ENCODE measurements around the gene SLIT1.

SLIT1 gene

DNA sequence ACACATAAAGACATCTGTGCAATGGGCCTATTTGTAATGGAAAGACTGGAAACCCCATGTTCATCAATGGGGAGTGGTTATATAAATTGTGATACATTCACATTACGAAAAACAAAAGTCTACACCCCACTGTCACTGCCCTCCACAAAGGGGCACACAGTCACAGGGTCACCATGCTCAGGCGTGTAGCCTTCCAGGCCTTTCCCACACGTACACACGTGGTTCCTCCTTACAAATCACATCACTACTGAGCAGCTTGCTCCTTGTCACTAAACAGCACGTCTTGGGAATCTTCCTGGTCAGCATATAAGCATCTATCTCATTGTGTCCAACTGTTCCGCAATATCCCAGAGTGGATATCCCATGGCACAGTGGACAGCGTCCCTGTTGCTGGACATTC lies 163.1 kb downstream of the SLIT1 start:
- Histone ChIP-seq H3K4me3 (ENCODE audit: low read length) (no peak overlapping the region), H3K36me3 (ENCODE audit: insufficient read depth, low read length) (no peaks in the 10 kb centered on the region), H3K4me1 (ENCODE audit: control insufficient read depth, insufficient read depth, low read length) (peaks cover 26% of the 10 kb centered on the region), H3K27me3 (ENCODE audit: control insufficient read depth, insufficient read depth, low read length) (peaks cover 8% of the 10 kb centered on the region), H3K9me3 (replicated peaks; ENCODE audit: low read length) (no peaks in the 10 kb centered on the region), H3K4me2 (ENCODE audit: low read length) (no peak overlapping the region), H3K9ac (ENCODE audit: low read depth, low read length) (no peak overlapping the region)

DNA sequence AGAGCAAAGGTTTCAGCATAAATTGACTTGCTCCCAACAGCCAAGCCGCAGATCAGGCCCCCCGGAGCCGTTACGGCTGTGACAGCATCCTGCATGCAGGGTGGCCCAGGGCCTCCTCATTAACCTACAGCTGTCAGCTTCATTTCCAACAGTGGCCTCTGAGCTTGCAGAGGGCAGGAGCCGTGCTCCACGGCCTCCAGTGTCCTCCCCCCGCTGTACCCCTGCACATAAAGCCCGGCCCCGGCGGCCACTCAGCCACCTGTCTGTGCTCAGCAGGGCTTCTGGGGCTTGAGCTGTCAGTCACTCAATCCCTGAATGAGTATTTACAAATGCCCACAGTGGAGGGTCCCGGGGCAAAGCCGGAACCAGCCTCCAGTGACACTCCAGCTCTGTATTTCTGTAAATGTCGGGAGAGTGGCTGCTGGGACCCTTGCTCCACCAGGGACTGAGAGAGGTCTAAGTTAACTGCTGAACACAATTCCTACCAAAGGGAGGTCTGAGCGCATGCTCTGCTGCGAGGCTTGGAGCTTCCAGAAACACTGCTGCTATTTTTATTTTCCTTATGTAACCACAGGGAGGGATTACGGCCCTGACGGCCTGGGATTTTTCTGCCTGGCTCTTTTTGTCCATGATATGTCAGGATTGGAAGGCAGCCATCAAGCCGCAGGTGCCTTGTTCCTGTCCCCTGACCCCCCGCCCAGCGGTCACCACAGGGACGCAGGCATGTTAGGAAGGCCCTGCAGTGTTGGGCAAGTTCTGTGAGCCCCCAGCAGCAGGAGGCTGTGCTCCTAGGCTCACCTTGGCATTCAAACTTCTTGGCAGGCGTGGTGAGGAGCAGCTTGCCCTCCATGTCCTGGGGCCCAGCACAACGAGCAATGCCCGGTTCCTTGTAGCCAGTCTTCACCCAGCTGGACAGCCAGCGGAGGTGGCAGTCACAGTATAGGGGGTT lies 165.0 kb downstream of the SLIT1 start:
- no peak overlapping the region for H3K9ac ChIP-seq (ENCODE audit: low read depth, low read length)

DNA sequence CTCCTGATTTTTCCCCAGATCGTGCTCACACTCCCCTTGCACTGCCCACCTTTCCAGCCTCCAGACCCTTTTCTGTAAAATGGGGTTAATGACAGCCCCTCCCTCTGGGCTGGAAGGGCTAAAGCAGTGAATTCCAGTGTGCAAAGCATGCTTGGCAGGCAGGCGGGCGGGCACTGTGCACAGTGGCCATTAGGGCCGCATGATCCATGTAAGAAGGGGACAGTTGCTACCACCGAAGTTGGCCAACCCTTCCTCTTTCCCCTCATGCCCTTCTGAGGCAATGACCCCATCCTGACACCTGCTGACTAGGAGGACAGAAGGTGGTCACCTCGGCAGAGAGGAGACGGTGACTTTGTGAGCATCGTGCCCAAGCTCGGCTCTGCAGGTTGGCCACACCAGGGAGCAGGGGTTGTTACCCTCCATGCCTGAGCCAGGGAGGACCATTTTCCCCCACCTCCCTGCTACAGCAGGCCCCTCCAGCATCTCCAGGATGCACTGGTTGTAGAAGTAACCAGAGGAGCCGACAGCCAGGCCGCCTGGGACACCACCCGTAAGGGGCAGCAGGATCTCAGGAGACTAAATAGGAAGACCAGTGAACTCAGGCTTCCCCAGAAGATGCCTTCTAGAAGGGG lies 166.4 kb downstream of the SLIT1 start:
- Histone ChIP-seq H3K9ac (ENCODE audit: low read depth, low read length) (no peak overlapping the region), H3K4me2 (ENCODE audit: low read length) (no peak overlapping the region), H3K9me3 (replicated peaks; ENCODE audit: low read length) (no peaks in the 10 kb centered on the region), H3K27me3 (ENCODE audit: control insufficient read depth, insufficient read depth, low read length) (peaks cover 6% of the 10 kb centered on the region), H3K36me3 (ENCODE audit: insufficient read depth, low read length) (no peaks in the 10 kb centered on the region), H3K4me3 (ENCODE audit: low read length) (no peak overlapping the region), H3K4me1 (ENCODE audit: control insufficient read depth, insufficient read depth, low read length) (peaks cover 15% of the 10 kb centered on the region)

More for the DNA sequence above, 165.0 kb downstream of the SLIT1 start:
- Histone ChIP-seq H3K27me3 (ENCODE audit: control insufficient read depth, insufficient read depth, low read length) (peaks cover 4% of the 10 kb centered on the region), H3K36me3 (ENCODE audit: insufficient read depth, low read length) (no peaks in the 10 kb centered on the region), H3K4me1 (ENCODE audit: control insufficient read depth, insufficient read depth, low read length) (peaks cover 26% of the 10 kb centered on the region), H3K4me2 (ENCODE audit: low read length) (no peak overlapping the region), H3K9me3 (replicated peaks; ENCODE audit: low read length) (no peaks in the 10 kb centered on the region), H3K4me3 (ENCODE audit: low read length) (no peak overlapping the region)

DNA sequence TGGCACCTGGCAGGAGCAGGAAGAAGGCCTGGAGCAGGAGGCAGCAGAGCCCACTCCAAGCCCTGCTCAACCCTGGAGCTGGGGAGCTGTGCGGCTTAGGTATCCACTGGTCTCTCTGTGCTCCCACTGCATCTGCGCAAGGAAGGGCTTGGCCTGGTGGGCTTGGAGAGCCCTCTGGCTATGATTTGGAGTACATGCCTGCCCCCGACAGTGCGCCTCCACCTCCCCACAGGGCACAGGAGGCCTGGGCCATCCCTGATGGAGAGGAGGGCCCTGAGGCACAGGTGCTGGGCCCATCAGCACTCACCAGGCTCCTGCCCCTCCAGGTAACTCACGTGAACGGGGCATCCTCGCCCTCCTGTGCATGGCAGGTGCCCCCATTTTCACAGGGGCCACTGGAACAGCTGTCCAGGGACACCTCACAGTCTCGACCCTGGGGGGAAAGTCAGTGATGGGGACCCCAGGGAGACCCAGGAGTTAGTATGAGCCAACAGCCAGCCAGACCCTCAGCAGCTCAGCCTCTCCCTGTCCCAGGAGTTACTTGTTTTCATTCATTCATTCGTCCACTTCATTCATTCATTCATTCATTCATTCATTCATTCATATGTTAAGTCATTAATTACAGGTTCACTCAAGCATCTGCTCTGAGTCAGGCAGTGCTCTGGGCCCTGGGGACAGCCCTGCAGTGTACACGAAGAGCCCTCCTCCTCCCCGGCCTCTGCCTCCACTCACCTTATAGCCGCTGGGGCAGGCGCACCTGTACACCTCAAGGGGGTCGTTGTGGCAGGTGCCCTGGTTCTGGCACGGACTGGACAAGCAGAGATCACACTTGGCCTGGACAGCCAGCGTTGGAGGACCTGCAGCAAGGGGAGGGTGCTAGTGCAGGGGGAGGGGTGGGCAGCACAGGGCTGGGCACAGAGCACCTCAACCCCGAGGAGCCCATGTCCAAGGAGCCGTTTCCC lies 167.2 kb downstream of the SLIT1 start:
- peaks cover 7% of the 10 kb centered on the region for H3K4me1 ChIP-seq (ENCODE audit: control insufficient read depth, insufficient read depth, low read length)
- H3K9ac ChIP-seq (ENCODE audit: low read depth, low read length), result no peak overlapping the region
- no peaks in the 10 kb centered on the region for H3K9me3 ChIP-seq (replicated peaks; ENCODE audit: low read length)
- no peak overlapping the region for H3K4me2 ChIP-seq (ENCODE audit: low read length)
- H3K36me3 ChIP-seq (ENCODE audit: insufficient read depth, low read length), result no peaks in the 10 kb centered on the region
- no peak overlapping the region for H3K4me3 ChIP-seq (ENCODE audit: low read length)
- peaks cover 6% of the 10 kb centered on the region for H3K27me3 ChIP-seq (ENCODE audit: control insufficient read depth, insufficient read depth, low read length)

DNA sequence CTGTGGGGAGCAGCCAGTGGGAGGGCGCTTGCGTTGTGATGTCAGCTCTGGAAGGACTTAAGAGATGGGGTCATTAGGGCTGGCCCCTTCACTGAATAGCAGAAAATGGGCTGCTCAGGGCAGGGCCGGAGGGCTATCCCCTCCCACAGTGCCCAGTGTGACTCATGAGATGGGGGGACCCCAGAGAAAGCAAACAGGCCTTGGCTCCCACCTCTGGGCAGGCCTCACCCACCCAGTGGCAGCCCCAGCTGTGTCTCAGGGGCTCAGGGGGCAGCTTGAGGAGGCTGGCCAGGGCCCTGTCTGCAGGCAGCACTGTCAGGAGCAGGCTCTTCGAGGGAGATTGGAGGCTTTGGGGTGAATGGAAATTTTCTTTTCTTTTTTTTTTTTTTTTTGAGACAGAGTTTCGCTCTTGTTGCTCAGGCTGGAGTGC lies 168.3 kb downstream of the SLIT1 start:
- Histone ChIP-seq H3K9ac (ENCODE audit: low read depth, low read length) (no peak overlapping the region), H3K4me2 (ENCODE audit: low read length) (no peak overlapping the region), H3K27me3 (ENCODE audit: control insufficient read depth, insufficient read depth, low read length) (peaks cover 15% of the 10 kb centered on the region), H3K4me3 (ENCODE audit: low read length) (no peak overlapping the region), H3K36me3 (ENCODE audit: insufficient read depth, low read length) (no peaks in the 10 kb centered on the region), H3K9me3 (replicated peaks; ENCODE audit: low read length) (no peaks in the 10 kb centered on the region), H3K4me1 (ENCODE audit: control insufficient read depth, insufficient read depth, low read length) (peaks cover 4% of the 10 kb centered on the region)

DNA sequence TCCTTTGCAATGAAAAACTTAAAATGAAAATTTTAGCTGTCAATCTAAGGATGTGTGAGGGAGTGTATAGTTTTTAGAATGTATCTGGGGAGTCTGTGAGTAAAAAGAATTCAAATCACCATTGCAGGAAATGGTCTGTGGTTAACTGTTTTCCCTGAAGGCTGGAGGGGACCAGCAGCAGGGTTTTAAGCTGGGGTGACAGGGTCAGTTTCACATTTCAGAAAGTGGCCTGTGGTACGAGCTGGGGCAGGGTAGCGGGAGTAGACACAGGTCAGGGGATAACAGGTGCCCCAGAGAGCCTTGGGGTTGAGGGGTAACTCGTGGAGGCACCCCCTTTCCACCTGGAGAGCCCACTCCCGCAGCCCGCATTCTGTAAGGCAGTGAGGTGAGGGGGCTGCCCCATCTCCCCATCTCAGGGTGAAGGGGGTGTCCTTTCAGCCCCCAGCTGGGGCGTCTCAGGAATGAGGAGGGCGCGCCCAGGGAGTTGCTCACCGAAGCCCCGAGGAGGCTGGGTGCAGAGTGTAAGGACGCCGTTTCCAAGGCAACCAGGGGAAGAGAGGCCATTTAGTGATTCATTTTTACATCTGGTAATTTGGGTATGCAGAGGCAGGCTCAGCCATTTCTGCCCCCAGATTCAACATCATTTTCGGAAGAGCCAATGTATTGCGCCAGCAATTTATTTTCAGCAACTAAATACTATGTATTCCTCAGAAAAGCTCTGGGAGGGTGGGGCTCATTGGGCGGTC lies 168.9 kb downstream of the SLIT1 start:
- Histone ChIP-seq H3K4me3 (ENCODE audit: low read length) (no peak overlapping the region), H3K9ac (ENCODE audit: low read depth, low read length) (no peak overlapping the region), H3K4me2 (ENCODE audit: low read length) (no peak overlapping the region), H3K36me3 (ENCODE audit: insufficient read depth, low read length) (no peaks in the 10 kb centered on the region), H3K27me3 (ENCODE audit: control insufficient read depth, insufficient read depth, low read length) (peaks cover 19% of the 10 kb centered on the region), H3K9me3 (replicated peaks; ENCODE audit: low read length) (no peaks in the 10 kb centered on the region), H3K4me1 (ENCODE audit: control insufficient read depth, insufficient read depth, low read length) (peaks cover 4% of the 10 kb centered on the region)

DNA sequence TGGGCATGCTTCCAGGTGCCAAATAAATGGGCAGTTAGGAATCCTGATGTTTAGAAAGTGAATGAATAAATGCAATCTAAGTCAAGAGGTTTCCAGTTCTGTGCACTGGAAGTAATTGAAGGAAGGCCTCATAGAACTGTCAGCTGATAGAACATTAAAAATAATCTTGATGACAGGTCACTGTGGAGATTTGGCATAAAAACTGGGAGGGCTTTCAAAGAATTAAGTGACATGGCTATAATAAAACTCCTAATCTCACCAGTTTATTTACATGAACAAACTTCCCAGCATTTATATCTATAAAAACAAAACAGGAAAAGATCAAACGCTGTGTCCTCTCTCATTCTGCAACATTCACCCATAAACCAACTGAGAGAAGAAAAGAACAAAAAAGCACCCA lies 170.5 kb downstream of the SLIT1 start:
- Histone ChIP-seq H3K4me2 (ENCODE audit: low read length) (no peak overlapping the region), H3K27me3 (ENCODE audit: control insufficient read depth, insufficient read depth, low read length) (peaks cover 29% of the 10 kb centered on the region), H3K4me1 (ENCODE audit: control insufficient read depth, insufficient read depth, low read length) (no peaks in the 10 kb centered on the region), H3K4me3 (ENCODE audit: low read length) (no peak overlapping the region), H3K9ac (ENCODE audit: low read depth, low read length) (no peak overlapping the region), H3K36me3 (ENCODE audit: insufficient read depth, low read length) (no peaks in the 10 kb centered on the region), H3K9me3 (replicated peaks; ENCODE audit: low read length) (no peaks in the 10 kb centered on the region)

DNA sequence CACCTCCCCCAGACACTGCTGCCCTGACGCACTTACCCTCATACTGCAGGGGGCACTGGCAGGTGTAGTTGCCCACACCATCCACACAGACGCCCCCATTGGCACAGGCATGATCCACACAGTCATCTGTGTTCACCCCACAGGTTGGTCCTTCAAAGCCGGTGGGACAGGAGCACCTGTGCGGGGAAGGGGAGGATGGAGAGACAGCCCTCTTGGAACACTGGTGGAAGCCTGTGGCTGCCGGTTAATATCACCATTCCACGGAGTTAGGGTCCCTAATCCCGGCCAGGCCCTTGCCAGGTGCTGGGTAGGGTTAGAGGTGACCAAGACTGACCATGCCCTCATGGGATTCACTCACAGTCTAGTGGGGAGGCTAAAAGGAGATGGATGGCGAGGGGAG lies 171.8 kb downstream of the SLIT1 start:
- Histone ChIP-seq H3K4me2 (ENCODE audit: low read length) (no peak overlapping the region), H3K9ac (ENCODE audit: low read depth, low read length) (no peak overlapping the region), H3K4me3 (ENCODE audit: low read length) (no peak overlapping the region), H3K9me3 (replicated peaks; ENCODE audit: low read length) (no peaks in the 10 kb centered on the region), H3K36me3 (ENCODE audit: insufficient read depth, low read length) (no peaks in the 10 kb centered on the region), H3K27me3 (ENCODE audit: control insufficient read depth, insufficient read depth, low read length) (peaks cover 31% of the 10 kb centered on the region), H3K4me1 (ENCODE audit: control insufficient read depth, insufficient read depth, low read length) (no peaks in the 10 kb centered on the region)

DNA sequence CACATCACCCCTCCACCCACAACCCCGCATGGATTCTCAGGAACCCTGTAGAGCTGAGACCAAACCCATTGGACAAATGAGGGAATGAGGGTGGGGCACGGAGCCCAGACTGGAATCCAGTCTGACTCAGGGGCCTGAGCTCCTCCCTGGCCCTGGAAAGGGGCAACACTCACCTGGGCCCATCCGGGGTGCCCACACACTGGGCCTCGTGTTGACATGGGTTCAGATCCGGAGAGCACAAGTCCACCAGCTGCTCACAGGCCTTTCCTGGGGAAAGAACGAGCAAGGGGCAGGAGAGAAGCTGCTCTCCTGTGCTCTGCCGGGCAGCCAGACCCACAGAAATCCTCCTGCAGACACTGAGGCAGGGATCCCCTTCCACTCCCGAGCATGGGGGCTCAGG lies 172.2 kb downstream of the SLIT1 start:
- Histone ChIP-seq H3K36me3 (ENCODE audit: insufficient read depth, low read length) (no peaks in the 10 kb centered on the region), H3K4me1 (ENCODE audit: control insufficient read depth, insufficient read depth, low read length) (no peaks in the 10 kb centered on the region), H3K9ac (ENCODE audit: low read depth, low read length) (no peak overlapping the region), H3K9me3 (replicated peaks; ENCODE audit: low read length) (no peaks in the 10 kb centered on the region), H3K4me2 (ENCODE audit: low read length) (no peak overlapping the region), H3K27me3 (ENCODE audit: control insufficient read depth, insufficient read depth, low read length) (peaks cover 31% of the 10 kb centered on the region), H3K4me3 (ENCODE audit: low read length) (no peak overlapping the region)

DNA sequence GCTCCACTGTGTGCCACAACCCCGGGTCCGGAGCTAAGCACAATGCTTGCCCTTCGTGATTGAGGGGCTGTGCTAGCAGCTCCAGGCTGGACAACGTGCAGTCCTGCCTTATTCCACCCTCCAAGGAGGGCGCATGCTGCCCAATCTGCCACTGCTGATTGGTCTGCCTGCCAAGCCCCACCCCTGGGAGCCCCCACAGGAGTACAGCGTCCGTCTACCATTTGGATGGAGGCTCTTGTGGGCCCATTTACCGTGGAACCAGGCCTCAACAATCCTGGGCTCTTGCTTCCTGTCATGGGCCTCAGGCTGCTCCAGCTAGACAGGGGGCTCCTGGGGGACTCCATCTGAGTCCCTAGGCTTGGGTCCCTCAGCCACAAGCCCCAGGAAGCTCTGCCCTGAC lies 173.3 kb downstream of the SLIT1 start:
- no peak overlapping the region for H3K9ac ChIP-seq (ENCODE audit: low read depth, low read length)
- no peak overlapping the region for H3K4me2 ChIP-seq (ENCODE audit: low read length)
- no peaks in the 10 kb centered on the region for H3K4me1 ChIP-seq (ENCODE audit: control insufficient read depth, insufficient read depth, low read length)
- no peak overlapping the region for H3K4me3 ChIP-seq (ENCODE audit: low read length)
- peaks cover 31% of the 10 kb centered on the region for H3K27me3 ChIP-seq (ENCODE audit: control insufficient read depth, insufficient read depth, low read length)
- H3K36me3 ChIP-seq (ENCODE audit: insufficient read depth, low read length), result no peaks in the 10 kb centered on the region
- H3K9me3 ChIP-seq (replicated peaks; ENCODE audit: low read length), result peaks cover 5% of the 10 kb centered on the region

All from skeletal muscle satellite cell (primary cell).